HG03460 (cell line): ENCODE data around the gene NKX6-1.

Experiments used
- ATAC-seq: cut with Tn5 transposase; IDR thresholded peaks from one replicate; pipeline ENCODE4 v1.9.1; 2021; ENCODE audit not compliant: unreplicated experiment

NKX6-1 gene

GRCh38 chr4:84498203-84498934 is 723 bp downstream of the NKX6-1 start:
- no peak for ATAC-seq

- ATAC-seq, result no peak
Observed at GRCh38 chr4:84497504-84498202, 1.4 kb downstream of the NKX6-1 start.

GRCh38 chr4:84496706-84497503 is 2.2 kb downstream of the NKX6-1 start:
- no peak for ATAC-seq

GRCh38 chr4:84496331-84496705 is 2.8 kb downstream of the NKX6-1 start:
- no peak for ATAC-seq

GRCh38 chr4:84495794-84496261 is 3.3 kb downstream of the NKX6-1 start:
- ATAC-seq, result no peak

GRCh38 chr4:84495118-84495793 is 3.8 kb downstream of the NKX6-1 start:
- no peak for ATAC-seq

- no peak for ATAC-seq
Observed at GRCh38 chr4:84494531-84494930, 4.6 kb downstream of the NKX6-1 start.

- no peak for ATAC-seq
Observed at GRCh38 chr4:84494076-84494475, 5.0 kb downstream of the NKX6-1 start.

GRCh38 chr4:84493092-84493850 is 5.8 kb downstream of the NKX6-1 start:
- ATAC-seq, result no peak

GRCh38 chr4:84492737-84493091 is 6.4 kb downstream of the NKX6-1 start:
- no peak for ATAC-seq

- ATAC-seq, result no peak
Observed at GRCh38 chr4:84492290-84492689, 6.8 kb downstream of the NKX6-1 start.

GRCh38 chr4:84491481-84491880 is 7.6 kb downstream of the NKX6-1 start:
- no peak for ATAC-seq

GRCh38 chr4:84490663-84491062 is 8.4 kb downstream of the NKX6-1 start:
- ATAC-seq, result no peak

GRCh38 chr4:84484236-84484635 is 14.9 kb downstream of the NKX6-1 start:
- ATAC-seq, result no peak

GRCh38 chr4:84483688-84484087 is 15.4 kb downstream of the NKX6-1 start:
- ATAC-seq, result no peak

- ATAC-seq, result no peak
Observed at GRCh38 chr4:84482564-84483563, 16.2 kb downstream of the NKX6-1 start.

GRCh38 chr4:84481860-84482245 is 17.2 kb downstream of the NKX6-1 start:
- ATAC-seq, result no peak

GRCh38 chr4:84481077-84481859 is 17.8 kb downstream of the NKX6-1 start:
- ATAC-seq, result no peak

GRCh38 chr4:84480082-84480481 is 19.0 kb downstream of the NKX6-1 start:
- ATAC-seq, result no peak
